HG02610 (cell line): ENCODE data around the gene C4orf46.
"Not testable (repeated sequence)": the region's sequence is repeated elsewhere in the genome, so short reads cannot be mapped to it uniquely, and the experiment has no call there.

Experiments used
- ATAC-seq: cut with Tn5 transposase; IDR thresholded peaks from one replicate; pipeline ENCODE4 v1.9.1; 2021; ENCODE audit warnings: mild to moderate bottlenecking, moderate library complexity; ENCODE audit not compliant: unreplicated experiment

The C4orf46 gene

GRCh38 chr4:158671665-158671914 lies at the start of gene C4orf46:
Gene C4orf46 (minus strand): TSS chr4:158671887. CDS start chr4:158671801, 86 bp downstream.
- ATAC-seq = no peak

- ATAC-seq = no peak
These were observed 44.1 kb upstream of the C4orf46 start for GRCh38 chr4:158715802-158716201.

- ATAC-seq = no peak
These were observed 43.2 kb upstream of the C4orf46 start for GRCh38 chr4:158714937-158715336.

- peak; percentile 59 for ATAC-seq
These were observed 40.9 kb upstream of the C4orf46 start for GRCh38 chr4:158712622-158713021.

- no peak for ATAC-seq
These were observed 39.1 kb upstream of the C4orf46 start for GRCh38 chr4:158710814-158711213.

- no peak for ATAC-seq
These were observed 32.6 kb upstream of the C4orf46 start for GRCh38 chr4:158704274-158704673.

- no peak for ATAC-seq
These were observed 17.1 kb upstream of the C4orf46 start for GRCh38 chr4:158688813-158689212.

- no peak for ATAC-seq
These were observed 10.4 kb upstream of the C4orf46 start for GRCh38 chr4:158682066-158682465.

- no peak for ATAC-seq
These were observed 9.9 kb upstream of the C4orf46 start for GRCh38 chr4:158681629-158682028.

GRCh38 chr4:158678767-158679166 lies 7.1 kb upstream of the C4orf46 start:
- ATAC-seq = no peak

GRCh38 chr4:158676076-158676475 lies 4.4 kb upstream of the C4orf46 start:
- ATAC-seq = no peak

GRCh38 chr4:158673633-158674032 lies 1.9 kb upstream of the C4orf46 start:
- no peak for ATAC-seq

GRCh38 chr4:158671915-158672806 lies 474 bp upstream of the C4orf46 start, which contains the start of gene ETFDH:
Gene ETFDH (plus strand): TSS chr4:158672296. CDS start chr4:158672457, 161 bp downstream.
- ATAC-seq = peak; percentile 89

GRCh38 chr4:158670975-158671664 lies 567 bp downstream of the C4orf46 start:
- peak; percentile 35 for ATAC-seq

- no peak for ATAC-seq
These were observed 2.4 kb downstream of the C4orf46 start for GRCh38 chr4:158669310-158669709.

GRCh38 chr4:158667651-158668198 lies 4.0 kb downstream of the C4orf46 start:
- ATAC-seq = no peak

- ATAC-seq = no peak
These were observed 4.8 kb downstream of the C4orf46 start for GRCh38 chr4:158666892-158667291.

GRCh38 chr4:158664806-158665205 lies 6.9 kb downstream of the C4orf46 start:
- ATAC-seq = no peak

GRCh38 chr4:158663707-158664625 lies 7.7 kb downstream of the C4orf46 start:
- ATAC-seq = not testable (repeated sequence)

GRCh38 chr4:158663255-158663654 lies 8.4 kb downstream of the C4orf46 start:
- ATAC-seq = not testable (repeated sequence)

GRCh38 chr4:158657291-158657690 lies 14.4 kb downstream of the C4orf46 start:
- no peak for ATAC-seq
